IMR-90 (cell line): ENCODE measurements around the gene NCAPH2. TPM values are rescaled to one million over a fixed set of nuclear protein-coding genes. Genes with fewer than 3 reads are reported as not detected.

Source experiments
- ATAC-seq: fragments of 200-7000 bp; cut with Tn5 transposase; 2 replicates; pipeline ENCODE4 v1.9.1; 2020; ENCODE audit warnings: low read depth, mild to moderate bottlenecking, moderate library complexity
- BruUV-seq: library from RNA; stranded (reverse); fragments of 400-500 nt; replicated peaks from 2 replicates; lab custom pipeline; 2021; lab: Mats Ljungman, UMichigan
- CTCF ChIA-PET: fragments of 300-600 bp; formaldehyde crosslinking; extraction: SDS; loops from one replicate; lab custom pipeline; 2021; ENCODE audit warnings: antibody characterized with exemption; lab: Yijun Ruan, JAX
- POLR2A ChIA-PET: fragments of 300-600 bp; sonication (Branson Sonifier 250); formaldehyde crosslinking; loops from one replicate; lab custom pipeline; 2022; ENCODE audit warnings: antibody characterized with exemption; ENCODE audit not compliant: unreplicated experiment; lab: Charles Lee
- DNase-seq: peaks from one replicate; pipeline ENCODE4 v3.0.0; 2013
- H2AFZ ChIP-seq: replicated peaks from 2 replicates; pipeline ENCODE3; 2013; ENCODE audit warnings: low read length, mild to moderate bottlenecking; ENCODE audit not compliant: poor library complexity
- H2AK5ac ChIP-seq: 2 replicates; pipeline ENCODE4 v1.6.1; 2013; ENCODE audit warnings: low read depth, low read length, inconsistent platforms
- H2AK9ac ChIP-seq: replicated peaks from 2 replicates; pipeline ENCODE3; 2013; ENCODE audit warnings: mild to moderate bottlenecking, low read depth, low read length, moderate library complexity; ENCODE audit not compliant: poor library complexity
- H2BK120ac ChIP-seq: 2 replicates; pipeline ENCODE4 v1.6.1; 2013; ENCODE audit warnings: low read depth, low read length, inconsistent platforms
- H2BK15ac ChIP-seq: 3 replicates; pipeline ENCODE4 v1.6.1; 2013; ENCODE audit warnings: low read depth, low read length, inconsistent platforms
- H2BK20ac ChIP-seq: 2 replicates; pipeline ENCODE4 v1.6.1; 2013; ENCODE audit warnings: low read depth, mild to moderate bottlenecking, inconsistent platforms, low read length, moderate library complexity
- H2BK5ac ChIP-seq: 2 replicates; pipeline ENCODE4 v1.6.1; 2013; ENCODE audit warnings: mild to moderate bottlenecking, low read depth, low read length, inconsistent platforms; ENCODE audit not compliant: poor library complexity, severe bottlenecking
- H3K14ac ChIP-seq: replicated peaks from 2 replicates; pipeline ENCODE4 v1.6.1; 2013; ENCODE audit warnings: low read depth, low read length, inconsistent platforms
- H3K18ac ChIP-seq: 2 replicates; pipeline ENCODE4 v1.6.1; 2013; ENCODE audit warnings: low read depth, low read length, control low read depth
- H3K23ac ChIP-seq: 2 replicates; pipeline ENCODE4 v1.6.1; 2013; ENCODE audit warnings: low read depth, low read length, inconsistent platforms
- H3K27ac ChIP-seq: 2 replicates; pipeline ENCODE4 v1.5.1; 2013; ENCODE audit warnings: mild to moderate bottlenecking, control low read depth, low read length; ENCODE audit not compliant: insufficient read depth
- H3K27me3 ChIP-seq: 2 replicates; pipeline ENCODE4 v1.6.1; 2013; ENCODE audit warnings: low read length; ENCODE audit not compliant: control insufficient read depth, insufficient read depth
- H3K36me3 ChIP-seq: 2 replicates; pipeline ENCODE4 v1.6.1; 2013; ENCODE audit warnings: low read length, mixed read lengths; ENCODE audit not compliant: control insufficient read depth, insufficient read depth
- H3K4ac ChIP-seq: 2 replicates; pipeline ENCODE4 v1.6.1; 2013; ENCODE audit warnings: low read depth, low read length, inconsistent platforms
- H3K4me1 ChIP-seq: 2 replicates; pipeline ENCODE4 v1.6.1; 2013; ENCODE audit warnings: low read length, mixed read lengths; ENCODE audit not compliant: control insufficient read depth, insufficient read depth
- H3K4me2 ChIP-seq: 2 replicates; pipeline ENCODE4 v1.6.1; 2013; ENCODE audit warnings: low read depth, mild to moderate bottlenecking, control low read depth, low read length, moderate library complexity
- H3K4me3 ChIP-seq: 2 replicates; pipeline ENCODE4 v1.5.1; 2013; ENCODE audit warnings: low read depth, mild to moderate bottlenecking, control low read depth, low read length, moderate library complexity; ENCODE audit not compliant: insufficient read depth
- H3K56ac ChIP-seq: 2 replicates; pipeline ENCODE4 v1.6.1; 2013; ENCODE audit warnings: low read length, inconsistent platforms; ENCODE audit not compliant: insufficient read depth; ENCODE audit errors: extremely low read depth
- H3K79me1 ChIP-seq, 2 experiments: 2 replicates each; pipeline ENCODE4 v1.6.1; 2013; ENCODE audit warnings: low read length in 2 of 2, inconsistent platforms in 1 of 2, low read depth in 1 of 2
- H3K9ac ChIP-seq: 2 replicates; pipeline ENCODE4 v1.6.1; 2013; ENCODE audit warnings: low read depth, low read length, control low read depth
- H3K9me1 ChIP-seq: 2 replicates; pipeline ENCODE4 v1.6.1; 2013; ENCODE audit warnings: low read length, inconsistent platforms; ENCODE audit not compliant: insufficient read depth
- H3K9me3 ChIP-seq: 2 replicates; pipeline ENCODE4 v1.6.1; 2013; ENCODE audit warnings: low read length; ENCODE audit not compliant: control insufficient read depth, insufficient read depth
- H4K20me1 ChIP-seq: 2 replicates; pipeline ENCODE4 v1.6.1; 2013; ENCODE audit warnings: low read length, inconsistent platforms; ENCODE audit not compliant: insufficient read depth
- H4K5ac ChIP-seq: 2 replicates; pipeline ENCODE4 v1.6.1; 2013; ENCODE audit warnings: mild to moderate bottlenecking, low read depth, low read length, control low read depth
- H4K8ac ChIP-seq, 2 experiments: 2 replicates each; pipeline ENCODE4 v1.6.1; 2013; ENCODE audit warnings: low read depth in 2 of 2, low read length in 2 of 2, control low read depth in 1 of 2, inconsistent platforms in 1 of 2
- H4K91ac ChIP-seq: 2 replicates; pipeline ENCODE4 v1.6.1; 2013; ENCODE audit warnings: low read depth, low read length, inconsistent platforms; ENCODE audit not compliant: insufficient read depth
- CEBPB ChIP-seq: IDR thresholded peaks from 2 replicates; pipeline ENCODE4 v1.6.1; 2012; ENCODE audit warnings: low read depth, low read length, improper control_type of control experiment
- CHD1 ChIP-seq: IDR thresholded peaks from 2 replicates; pipeline ENCODE4 v1.6.1; 2012; ENCODE audit warnings: low read depth, low read length, improper control_type of control experiment
- FOS ChIP-seq: fragments of 150-350 bp; IDR thresholded peaks from 2 replicates; pipeline ENCODE4 v1.6.1; 2016; ENCODE audit warnings: low read depth, low read length
- MAZ ChIP-seq: IDR thresholded peaks from 2 replicates; pipeline ENCODE4 v1.6.1; 2012; ENCODE audit warnings: low read depth, mild to moderate bottlenecking, low read length, improper control_type of control experiment, moderate library complexity, borderline replicate concordance
- RAD21 ChIP-seq: IDR thresholded peaks from 2 replicates; pipeline ENCODE4 v1.6.1; 2012; ENCODE audit warnings: low read length, improper control_type of control experiment
- RCOR1 ChIP-seq: IDR thresholded peaks from 2 replicates; pipeline ENCODE4 v1.6.1; 2012; ENCODE audit warnings: mild to moderate bottlenecking, low read length, improper control_type of control experiment; ENCODE audit not compliant: insufficient replicate concordance
- RFX5 ChIP-seq: IDR thresholded peaks from 2 replicates; pipeline ENCODE4 v1.8.0; 2012; ENCODE audit warnings: low read depth, mild to moderate bottlenecking, low read length, moderate library complexity
- WGBS, 2 experiments: methylation state at CpG; one replicate each; pipeline versions ENCODE4 v1.1.5 to v1.1.7; 2013; ENCODE audit warnings: missing lambda C conversion rate in 2 of 2; ENCODE audit not compliant: insufficient read length in 1 of 2; ENCODE audit errors: extremely low coverage in 2 of 2; 5-methylcytosine and 5-hydroxymethylcytosine counted together
- dilution Hi-C: fragments of 300-500 bp; cut with HindIII; formaldehyde crosslinking; loops from one replicate; pipeline ENCODE4 v1.14.3; 2018; ENCODE audit warnings: low sequenced_read_pairs; ENCODE audit not compliant: unreplicated experiment
- in situ Hi-C: fragments of 300-500 bp; cut with MboI; formaldehyde crosslinking; loops from 3 replicates; pipeline ENCODE4 v1.14.3; 2019; ENCODE audit warnings: low sequenced_read_pairs, inconsistent platforms, mixed read lengths
- intact Hi-C: fragments of 100-400 bp; cut with micrococcal nuclease; formaldehyde crosslinking; loops from 2 replicates; pipeline ENCODE4 v1.10.0; 2022
- polyA plus RNA-seq, 3 experiments: library from polyadenylated mRNA; depleted of rRNA; stranded (reverse); fragments of >200 nt; gene quantifications; 2 replicates each; pipeline ENCODE4 v1.2.3, GENCODE V29; 2012; ENCODE audit warnings: low replicate concordance in 1 of 3
- total RNA-seq: library from RNA; depleted of rRNA; stranded (reverse); fragments of >200 nt; gene quantifications from 2 replicates; pipeline ENCODE4 v1.2.3, GENCODE V29; 2012
- TF ChIP-seq, protein P1 (sequence below): fragments of 150-350 bp; IDR thresholded peaks from 2 replicates; pipeline ENCODE4 v1.6.1; 2016; ENCODE audit warnings: low read depth, mild to moderate bottlenecking, low read length, moderate library complexity, borderline replicate concordance
- TF ChIP-seq, protein P2 (sequence below): conservative IDR thresholded peaks from 2 replicates; pipeline ENCODE4 v1.5.1; 2012; ENCODE audit warnings: mild to moderate bottlenecking, low read depth, low read length, improper control_type of control experiment

The NCAPH2 gene
- total and polyA plus RNA-seq, 2 of the 4 experiments (the other 2 are of a cell fraction) = 30.2 to 38.5 TPM

DNA sequence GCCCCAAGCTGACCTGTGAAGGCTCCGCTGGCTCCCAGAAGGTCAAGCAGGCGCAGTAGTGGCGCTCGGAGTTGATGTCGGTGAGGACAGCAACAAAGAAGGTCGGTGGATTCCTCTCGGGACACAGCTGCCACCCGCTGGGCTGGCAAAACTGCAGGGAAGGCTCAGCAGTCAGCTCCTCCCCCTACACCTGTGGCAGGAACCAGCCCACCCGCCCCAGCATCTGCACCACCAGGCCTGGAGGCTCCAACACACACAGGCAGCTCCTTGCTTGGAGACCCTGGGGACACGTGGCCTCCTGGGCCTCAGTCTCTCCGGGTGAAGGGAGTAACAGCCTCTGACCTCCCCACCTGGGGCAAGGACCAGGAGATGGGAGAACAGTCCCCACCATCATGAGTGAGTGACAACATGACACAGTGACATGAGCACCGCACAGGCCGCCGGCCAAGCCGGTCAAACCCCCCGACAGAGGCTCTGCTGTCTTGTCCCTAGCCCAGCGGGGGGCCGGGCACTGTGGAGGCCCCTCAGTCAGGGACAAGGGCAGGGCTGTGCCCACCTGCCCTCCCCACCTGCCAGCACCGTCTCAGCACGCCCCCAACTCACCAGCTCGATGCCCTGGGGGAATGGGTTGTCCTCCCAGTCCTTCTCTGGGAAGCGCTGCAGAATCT lies 40.1 kb upstream of the NCAPH2 start:
- no peaks in the 10 kb centered on the region for H3K27me3 ChIP-seq
- ChIA-PET CTCF (no interaction called here), POLR2A (no interaction called here)
- peaks cover 15% of the 10 kb centered on the region for H3K9me1 ChIP-seq
- dilution Hi-C loops = no loop called here
- no peak overlapping the region for H2BK15ac ChIP-seq
- TF ChIP-seq, protein P1, sequence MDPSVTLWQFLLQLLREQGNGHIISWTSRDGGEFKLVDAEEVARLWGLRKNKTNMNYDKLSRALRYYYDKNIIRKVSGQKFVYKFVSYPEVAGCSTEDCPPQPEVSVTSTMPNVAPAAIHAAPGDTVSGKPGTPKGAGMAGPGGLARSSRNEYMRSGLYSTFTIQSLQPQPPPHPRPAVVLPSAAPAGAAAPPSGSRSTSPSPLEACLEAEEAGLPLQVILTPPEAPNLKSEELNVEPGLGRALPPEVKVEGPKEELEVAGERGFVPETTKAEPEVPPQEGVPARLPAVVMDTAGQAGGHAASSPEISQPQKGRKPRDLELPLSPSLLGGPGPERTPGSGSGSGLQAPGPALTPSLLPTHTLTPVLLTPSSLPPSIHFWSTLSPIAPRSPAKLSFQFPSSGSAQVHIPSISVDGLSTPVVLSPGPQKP = no peak
- TF ChIP-seq RFX5 = no peak
- no peak for TF ChIP-seq FOS
- TF ChIP-seq MAZ = no peak
- no peak for TF ChIP-seq RAD21
- TF ChIP-seq RCOR1 = no peak
- TF ChIP-seq, protein P2, sequence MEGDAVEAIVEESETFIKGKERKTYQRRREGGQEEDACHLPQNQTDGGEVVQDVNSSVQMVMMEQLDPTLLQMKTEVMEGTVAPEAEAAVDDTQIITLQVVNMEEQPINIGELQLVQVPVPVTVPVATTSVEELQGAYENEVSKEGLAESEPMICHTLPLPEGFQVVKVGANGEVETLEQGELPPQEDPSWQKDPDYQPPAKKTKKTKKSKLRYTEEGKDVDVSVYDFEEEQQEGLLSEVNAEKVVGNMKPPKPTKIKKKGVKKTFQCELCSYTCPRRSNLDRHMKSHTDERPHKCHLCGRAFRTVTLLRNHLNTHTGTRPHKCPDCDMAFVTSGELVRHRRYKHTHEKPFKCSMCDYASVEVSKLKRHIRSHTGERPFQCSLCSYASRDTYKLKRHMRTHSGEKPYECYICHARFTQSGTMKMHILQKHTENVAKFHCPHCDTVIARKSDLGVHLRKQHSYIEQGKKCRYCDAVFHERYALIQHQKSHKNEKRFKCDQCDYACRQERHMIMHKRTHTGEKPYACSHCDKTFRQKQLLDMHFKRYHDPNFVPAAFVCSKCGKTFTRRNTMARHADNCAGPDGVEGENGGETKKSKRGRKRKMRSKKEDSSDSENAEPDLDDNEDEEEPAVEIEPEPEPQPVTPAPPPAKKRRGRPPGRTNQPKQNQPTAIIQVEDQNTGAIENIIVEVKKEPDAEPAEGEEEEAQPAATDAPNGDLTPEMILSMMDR = no peak
- TF ChIP-seq CHD1 = no peak
- no peak for TF ChIP-seq CEBPB
- H2BK120ac ChIP-seq = no peak overlapping the region
- H3K14ac ChIP-seq = no peak overlapping the region
- no peak overlapping the region for H4K91ac ChIP-seq
- peaks cover 53% of the 10 kb centered on the region for H4K20me1 ChIP-seq
- H2AK9ac ChIP-seq = no peak overlapping the region
- no peaks in the 10 kb centered on the region for H3K9me3 ChIP-seq
- no peak overlapping the region for H3K18ac ChIP-seq
- H2AFZ ChIP-seq = no peak overlapping the region
- no peak overlapping the region for H4K8ac ChIP-seq
- no peak overlapping the region for H3K4me3 ChIP-seq
- H3K27ac ChIP-seq = no peak overlapping the region
- H3K9ac ChIP-seq = no peak overlapping the region
- 90% methylated on average over 7 of the region's 22 CpGs; no CpG with 5 or more reads in 1 of the 2 experiments for WGBS, 2 experiments
- DNase-seq (no peak), ATAC-seq (no peak)
- no peak overlapping the region for H2AK5ac ChIP-seq
- no peak overlapping the region for H2BK5ac ChIP-seq
- H3K79me1 ChIP-seq = peaks cover 21 to 63% of the 10 kb centered on the region in 2 experiments; a peak in 3 of 4 replicates
- no peak overlapping the region for H3K4ac ChIP-seq
- no peak overlapping the region for H3K56ac ChIP-seq
- H2BK20ac ChIP-seq = no peak overlapping the region
- H3K23ac ChIP-seq = no peak overlapping the region
- BruUV-seq = no TSS peak
- no peak overlapping the region for H4K5ac ChIP-seq
- H3K4me2 ChIP-seq = no peak overlapping the region
- intact Hi-C loops = no loop called here
- peaks cover 15% of the 10 kb centered on the region for H3K4me1 ChIP-seq
- H3K36me3 ChIP-seq = peaks cover 51% of the 10 kb centered on the region
- in situ Hi-C loops = no loop called here
